HL-60 (cell line): ENCODE measurements around the gene ANKRD13D.

Source experiments
- CTCF ChIP-seq: IDR thresholded peaks from one replicate; pipeline ENCODE4 v1.5.1; 2011; ENCODE audit warnings: low read length, control low read depth, inconsistent platforms; ENCODE audit not compliant: insufficient read depth
- GABPA ChIP-seq: IDR thresholded peaks from 2 replicates; pipeline ENCODE4 v1.6.1; 2012; ENCODE audit warnings: low read depth
- POLR2AphosphoS5 ChIP-seq: IDR thresholded peaks from 2 replicates; pipeline ENCODE4 v1.6.1; 2012; ENCODE audit warnings: low read depth

GRCh38 chr11:67282876-67283371 is 6.2 kb upstream of the ANKRD13D start:
- no peak for TF ChIP-seq GABPA
- no peak for TF ChIP-seq POLR2AphosphoS5
- TF ChIP-seq CTCF = no peak
